GM19395 (cell line): ENCODE results near the gene PTH.

Experiments used
- ATAC-seq: cut with Tn5 transposase; IDR thresholded peaks from one replicate; pipeline ENCODE4 v1.9.1; 2021; ENCODE audit warnings: mild to moderate bottlenecking, moderate library complexity; ENCODE audit not compliant: unreplicated experiment

PTH gene

GRCh38 chr11:13450832-13451397 lies 44.9 kb downstream of the PTH start:
- ATAC-seq: no peak

- no peak for ATAC-seq
Measured at GRCh38 chr11:13449522-13449921, 46.3 kb downstream of the PTH start.

- ATAC-seq: no peak
Measured at GRCh38 chr11:13448876-13449275, 46.9 kb downstream of the PTH start.

DNA sequence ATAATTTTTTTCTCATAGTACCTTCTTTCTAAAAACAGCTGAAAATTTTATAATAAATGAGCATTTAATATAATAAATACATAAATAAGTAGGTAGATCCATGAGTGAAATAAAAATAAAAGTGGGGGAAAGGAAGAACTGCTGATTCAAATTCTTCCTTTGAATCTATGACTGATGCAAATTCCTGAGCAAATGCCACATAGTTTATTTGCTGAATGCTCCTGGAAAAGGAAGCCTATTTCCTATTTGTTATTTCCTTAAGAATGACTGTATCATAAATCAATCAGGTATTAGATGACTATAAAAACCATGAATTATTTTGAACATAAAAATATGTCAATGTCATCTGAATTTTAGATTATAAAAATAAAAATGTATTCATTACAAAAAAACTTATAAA lies 49.4 kb downstream of the PTH start:
- ATAC-seq: no peak

DNA sequence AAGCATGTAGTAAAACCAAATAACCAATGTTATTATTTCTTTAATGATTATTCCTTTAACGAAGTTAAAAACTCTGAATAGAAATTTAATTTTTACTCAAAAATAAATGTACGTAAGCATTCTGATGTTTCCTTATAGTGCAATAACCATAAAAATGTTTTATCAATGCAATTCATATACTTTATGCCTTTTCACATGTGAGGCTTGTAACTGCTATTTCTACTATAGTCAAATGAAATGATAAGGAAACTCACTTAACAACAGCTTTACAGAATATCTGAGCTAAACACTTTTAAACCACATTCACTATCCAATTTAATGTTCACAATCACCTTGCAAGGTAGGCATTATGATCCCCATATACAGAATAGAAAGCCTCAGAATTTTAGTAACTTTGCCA lies 50.2 kb downstream of the PTH start:
- no peak for ATAC-seq
